GM19238 (cell line): ENCODE data around the gene PRAMEF7.
"Not testable (repeated sequence)": the region's sequence is repeated elsewhere in the genome, so short reads cannot be mapped to it uniquely, and the experiment has no call there.

Experiments
- DNase-seq: peaks from one replicate; pipeline ENCODE4 v3.0.0; 2011; ENCODE audit warnings: low spot score; ENCODE audit not compliant: insufficient read length

PRAMEF7 gene

GRCh38 chr1:12916310-12916709 lies at the start of gene PRAMEF7:
PRAMEF7 (plus strand) TSS chr1:12916610; CDS start chr1:12917693, 1,083 bp downstream.
- DNase-seq, result not testable (repeated sequence)

GRCh38 chr1:12878453-12878852 lies 38.0 kb upstream of the PRAMEF7 start:
- DNase-seq, result not testable (repeated sequence)

GRCh38 chr1:12886101-12886500 lies 30.3 kb upstream of the PRAMEF7 start, which contains the start of gene PRAMEF4:
PRAMEF4 (minus strand) TSS chr1:12886201; CDS start chr1:12883394, 2,807 bp downstream.
- DNase-seq, result not testable (repeated sequence)

GRCh38 chr1:12898170-12898569 lies 18.2 kb upstream of the PRAMEF7 start, which contains the start of gene PRAMEF10:
PRAMEF10 (minus strand) TSS chr1:12898270; CDS start chr1:12895847, 2,423 bp downstream.
- not testable (repeated sequence) for DNase-seq

- not testable (repeated sequence) for DNase-seq
Measured at GRCh38 chr1:12899186-12899585, 17.2 kb upstream of the PRAMEF7 start.

GRCh38 chr1:12903793-12904572 lies 12.4 kb upstream of the PRAMEF7 start:
- not testable (repeated sequence) for DNase-seq

- DNase-seq, result not testable (repeated sequence)
Measured at GRCh38 chr1:12921749-12922148, 5.3 kb downstream of the PRAMEF7 start.

- not testable (repeated sequence) for DNase-seq
Measured at GRCh38 chr1:12924368-12924767, 8.0 kb downstream of the PRAMEF7 start.

GRCh38 chr1:12947480-12947879 lies 31.1 kb downstream of the PRAMEF7 start, which contains the start of gene PRAMEF6:
PRAMEF6 (minus strand) TSS chr1:12947580; CDS start chr1:12942518, 5,062 bp downstream.
- DNase-seq, result not testable (repeated sequence)
